NOMO-1 (cell line): ENCODE data around the gene PGBD1.

Experiments
- DNase-seq, 2 experiments: peaks; one replicate each; lab custom pipeline; 2025; ENCODE audit not compliant: unreplicated experiment in 2 of 2; lab: John Stamatoyannopoulos, UW

The PGBD1 gene

GRCh38 chr6:28333599-28334018 lies 52.2 kb downstream of the PGBD1 start:
- DNase-seq: no peak

- DNase-seq: no peak
Observed at GRCh38 chr6:28334286-28335039, 53.1 kb downstream of the PGBD1 start.

- DNase-seq: no peak
Observed at GRCh38 chr6:28335040-28335563, 53.7 kb downstream of the PGBD1 start.

- DNase-seq: peak; percentile 82 to 91
Observed at GRCh38 chr6:28335564-28336283, 54.4 kb downstream of the PGBD1 start, which contains the start of gene ZSCAN31. ZSCAN31 (minus strand) TSS chr6:28336148; CDS start chr6:28329683, 6,465 bp downstream.

- peak; percentile 68 to 73 for DNase-seq
Observed at GRCh38 chr6:28336284-28337120, 55.1 kb downstream of the PGBD1 start.

GRCh38 chr6:28337121-28337520 lies 55.7 kb downstream of the PGBD1 start:
- DNase-seq: no peak

GRCh38 chr6:28340310-28341095 lies 59.1 kb downstream of the PGBD1 start:
- no peak for DNase-seq

GRCh38 chr6:28343898-28344677 lies 62.7 kb downstream of the PGBD1 start:
- no peak for DNase-seq

GRCh38 chr6:28345201-28345600 lies 63.8 kb downstream of the PGBD1 start:
- DNase-seq: no peak

- DNase-seq: no peak
Observed at GRCh38 chr6:28347119-28347518, 65.7 kb downstream of the PGBD1 start.

- no peak for DNase-seq
Observed at GRCh38 chr6:28349344-28349891, 68.0 kb downstream of the PGBD1 start.

- peak; percentile 85 to 87 for DNase-seq
Observed at GRCh38 chr6:28349892-28350737, 68.7 kb downstream of the PGBD1 start, which contains the start of gene ZKSCAN3. ZKSCAN3 (plus strand) TSS chr6:28349947; CDS start chr6:28359587, 9,640 bp downstream.

GRCh38 chr6:28351087-28351486 lies 69.7 kb downstream of the PGBD1 start:
- DNase-seq: no peak

GRCh38 chr6:28351493-28351925 lies 70.1 kb downstream of the PGBD1 start:
- DNase-seq: no peak
